T-helper 9 cell (primary cell): ENCODE results near the gene HMCN1.

Experiments
- DNase-seq: peaks from one replicate; pipeline ENCODE4 v3.0.0-alpha.2; 2020

HMCN1 gene

DNA sequence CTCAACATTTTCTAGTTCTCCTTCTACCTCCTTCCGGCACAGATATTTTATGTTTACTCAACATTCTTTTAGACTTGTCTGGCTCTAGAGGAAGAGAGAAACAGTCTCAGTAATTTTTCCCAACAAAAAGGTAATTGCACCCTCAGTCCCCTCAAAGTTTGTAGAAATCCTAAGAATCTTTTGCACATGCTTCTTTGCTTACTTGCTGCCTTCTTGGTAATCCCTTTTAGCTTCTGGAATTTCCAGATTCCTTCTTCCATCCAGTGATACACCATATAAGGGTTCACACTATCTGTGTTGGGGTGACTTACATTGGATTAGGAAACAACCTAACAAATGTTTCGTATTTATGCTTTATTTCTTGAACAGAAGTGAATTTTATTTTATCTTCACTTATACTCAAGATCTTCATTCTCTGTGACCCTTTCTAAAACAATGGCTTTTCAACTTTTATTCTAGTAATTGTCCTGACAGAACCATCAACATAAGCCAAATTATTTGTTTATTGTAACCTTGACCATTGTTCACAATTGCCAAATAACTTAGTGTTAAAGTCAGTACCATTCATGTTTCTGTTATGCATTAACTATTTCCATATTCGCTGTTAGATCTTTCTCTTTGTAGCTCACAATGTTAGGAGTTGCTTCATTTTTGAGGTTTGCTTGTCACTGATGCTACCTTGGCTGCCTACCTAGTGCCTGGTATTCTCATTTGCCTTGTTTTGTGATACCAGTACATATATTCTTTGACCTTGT lies 238.1 kb downstream of the HMCN1 start:
- DNase-seq: no peak

DNA sequence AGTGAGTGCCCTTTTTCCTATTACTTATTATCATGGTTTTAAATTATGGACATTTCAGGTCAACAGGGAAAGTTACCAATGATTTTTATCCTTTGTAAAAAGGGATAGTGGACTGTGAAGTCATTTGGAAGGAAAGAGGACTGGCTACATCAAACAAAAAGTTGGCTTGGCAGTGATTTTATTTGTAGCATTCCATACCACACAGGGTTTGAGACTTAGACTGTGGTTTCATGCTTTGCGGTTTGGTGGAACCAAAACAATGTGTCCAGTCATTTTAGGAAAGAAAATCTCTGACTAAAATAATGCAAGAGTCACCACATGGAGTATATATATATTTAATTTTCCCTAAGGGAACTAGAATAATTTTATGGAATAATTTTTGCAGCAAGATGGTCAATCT lies 239.5 kb downstream of the HMCN1 start:
- DNase-seq: no peak

DNA sequence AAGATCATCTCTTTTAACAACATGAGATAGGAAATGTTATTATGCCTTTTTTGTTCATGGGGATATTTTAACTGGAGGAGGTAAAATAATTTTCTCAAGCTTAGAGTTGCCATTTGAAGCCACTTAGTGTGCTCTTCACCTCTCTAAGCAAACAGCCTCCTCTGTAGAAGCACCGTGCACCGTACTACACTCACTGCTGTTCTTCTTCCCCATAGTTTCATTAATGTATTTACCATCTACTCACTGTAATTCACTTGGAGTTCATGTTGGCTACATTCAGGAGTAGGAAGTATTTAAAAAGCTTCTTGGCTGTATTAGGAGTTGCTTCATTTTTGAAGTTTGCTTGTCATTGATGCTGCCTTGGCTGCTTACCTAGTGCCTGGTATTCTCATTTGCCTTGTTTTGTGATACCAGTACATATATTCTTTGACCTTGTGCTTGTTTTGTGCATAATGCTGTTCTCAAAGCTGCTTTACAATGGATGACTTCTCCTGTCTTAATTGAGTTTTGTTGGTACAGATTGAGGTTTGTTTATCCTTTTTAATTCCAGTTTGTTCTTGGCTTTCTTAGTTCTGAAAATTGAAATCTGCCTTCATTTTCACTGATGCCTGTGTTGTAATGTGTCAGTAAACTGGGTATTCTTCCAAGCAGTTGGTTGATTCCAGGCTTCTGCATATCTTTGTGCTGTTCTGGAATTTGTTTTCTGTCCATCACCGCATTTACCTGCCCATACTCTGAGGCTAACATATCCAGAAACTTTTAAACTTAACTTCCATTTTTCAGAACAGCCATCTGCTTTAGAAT lies 240.4 kb downstream of the HMCN1 start:
- DNase-seq: no peak

DNA sequence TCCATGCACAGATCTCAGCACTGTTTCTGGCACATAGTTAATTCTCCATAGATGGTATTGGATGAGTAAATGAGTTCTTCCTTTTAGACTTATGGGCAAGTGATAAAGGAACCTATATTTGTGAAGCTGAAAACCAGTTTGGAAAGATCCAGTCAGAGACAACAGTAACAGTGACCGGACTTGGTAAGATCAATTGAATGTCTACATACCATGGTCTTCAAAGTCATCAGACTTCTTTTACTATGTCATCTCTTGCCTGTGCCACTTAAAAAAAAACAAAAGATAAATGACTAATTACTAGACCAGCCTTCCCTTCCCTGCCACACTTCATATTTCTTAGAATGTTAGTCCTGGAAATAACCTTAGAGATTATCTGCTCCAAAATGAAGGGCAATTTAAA lies 246.7 kb downstream of the HMCN1 start:
- no peak for DNase-seq

DNA sequence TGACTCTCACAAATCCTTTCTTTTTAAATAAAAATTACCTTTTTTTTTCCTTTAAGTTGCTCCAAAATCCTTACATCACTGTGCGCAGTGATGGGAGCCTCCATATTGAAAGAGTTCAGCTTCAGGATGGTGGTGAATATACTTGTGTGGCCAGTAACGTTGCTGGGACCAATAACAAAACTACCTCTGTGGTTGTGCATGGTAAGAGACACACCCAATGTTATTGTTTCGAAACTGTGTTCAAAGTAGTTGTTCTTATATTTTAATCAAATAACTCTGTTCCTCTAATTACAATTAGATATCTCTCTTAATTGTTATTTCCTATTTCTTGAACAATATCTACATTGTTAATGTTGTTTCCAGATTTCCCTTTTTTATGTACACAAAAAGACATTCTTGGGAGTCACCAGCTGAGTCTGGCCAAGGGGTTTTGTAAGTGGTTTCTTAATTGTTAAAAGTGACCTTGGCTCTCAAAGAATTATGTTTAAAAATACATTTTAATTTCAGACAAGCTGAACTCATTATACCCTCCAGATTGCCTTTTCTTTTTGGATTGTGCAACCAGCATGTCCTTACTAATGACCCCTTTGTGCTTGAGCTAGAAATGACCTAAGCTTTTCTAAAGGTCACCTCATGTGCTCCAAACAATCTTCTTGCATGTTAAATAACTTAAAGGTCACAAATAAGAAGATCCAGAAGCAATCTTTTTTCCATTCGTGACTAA lies 250.1 kb downstream of the HMCN1 start:
- no peak for DNase-seq

DNA sequence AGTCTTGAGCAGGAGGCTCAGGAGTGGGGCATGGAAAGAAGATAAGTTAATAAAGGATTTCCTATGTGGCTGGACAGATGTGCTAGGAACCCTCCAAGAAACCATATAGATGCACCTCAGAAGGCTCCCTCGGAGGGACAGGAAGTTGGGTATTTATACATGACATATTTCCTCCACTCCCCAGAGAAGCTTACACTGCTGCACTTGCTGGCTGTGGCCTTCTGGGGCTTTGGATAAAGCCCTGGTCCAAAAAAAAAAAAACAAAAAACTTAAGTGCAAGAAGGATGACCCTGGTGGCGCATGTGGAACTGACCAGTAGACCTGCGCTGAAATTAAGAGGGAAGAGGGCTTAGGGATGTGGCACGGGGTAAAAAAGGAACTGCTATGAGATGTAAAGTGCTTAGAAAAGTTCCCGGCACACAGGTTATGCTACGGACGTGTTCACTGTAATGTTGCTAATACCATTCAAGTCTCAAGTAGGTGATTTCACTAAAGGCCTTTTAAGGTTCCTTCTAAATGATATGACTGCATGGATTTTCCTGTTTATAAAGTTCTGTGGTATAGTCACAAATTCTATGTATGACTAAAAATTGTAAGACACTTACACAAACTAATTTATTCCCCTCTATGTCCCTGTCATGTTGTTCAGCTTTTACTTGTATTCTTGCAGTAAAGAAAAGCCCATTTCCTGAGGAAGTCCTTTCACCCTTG lies 253.6 kb downstream of the HMCN1 start:
- DNase-seq: no peak

DNA sequence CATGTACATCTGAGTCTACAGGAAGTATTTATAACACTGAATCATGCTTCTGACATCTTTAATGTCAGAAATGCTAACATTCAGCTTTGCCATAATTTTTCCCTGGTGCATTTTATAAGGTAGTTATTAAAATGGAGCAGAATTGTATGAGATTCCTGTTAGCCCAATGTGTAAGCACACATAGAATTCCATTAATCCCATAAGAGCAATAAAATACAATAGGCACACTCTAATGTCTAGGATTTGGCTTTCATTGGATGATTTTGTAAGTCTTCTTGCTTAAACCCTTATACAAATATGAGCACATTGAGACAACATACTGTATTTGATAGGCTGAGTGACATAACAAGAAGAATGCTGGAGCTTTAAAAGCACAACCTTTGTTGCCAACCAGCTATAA lies 256.4 kb downstream of the HMCN1 start:
- no peak for DNase-seq

DNA sequence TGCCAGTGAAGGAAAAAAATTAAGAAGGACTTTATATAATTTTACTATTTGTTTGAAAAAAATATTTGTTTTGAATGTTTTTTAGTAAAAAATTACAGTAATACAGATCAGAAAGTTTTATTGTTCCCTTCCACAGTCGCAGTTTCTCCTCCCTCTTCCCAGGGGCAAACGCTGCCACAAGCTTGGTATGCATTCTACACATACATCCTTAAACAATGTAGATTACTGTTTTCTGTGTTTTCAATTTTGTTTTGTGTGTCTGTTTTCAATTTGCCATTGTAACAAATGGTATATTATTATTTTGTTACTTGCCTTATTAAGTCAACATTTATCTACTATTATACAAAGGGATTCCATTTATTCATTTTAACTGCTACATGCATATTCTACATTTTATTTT lies 257.1 kb downstream of the HMCN1 start:
- no peak for DNase-seq

DNA sequence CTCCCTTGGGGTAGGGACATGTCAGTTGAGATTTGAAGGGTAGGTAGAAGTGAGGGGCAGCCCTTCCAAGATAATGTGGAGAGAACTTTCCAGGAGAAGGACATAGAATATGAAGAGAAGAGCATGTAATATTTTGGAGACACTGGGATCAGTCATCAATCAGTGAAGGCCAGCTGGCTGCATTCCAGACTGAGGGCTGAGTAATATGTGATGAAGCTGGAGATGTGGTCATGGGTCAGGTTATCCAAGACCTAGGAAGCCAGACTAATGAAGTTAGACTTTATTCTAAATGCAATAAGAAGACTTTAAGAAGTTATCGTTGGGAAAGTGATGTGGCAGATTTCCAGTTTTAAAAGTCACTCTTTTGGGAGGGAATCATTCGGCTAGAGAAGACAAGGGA lies 262.0 kb downstream of the HMCN1 start:
- DNase-seq: no peak

DNA sequence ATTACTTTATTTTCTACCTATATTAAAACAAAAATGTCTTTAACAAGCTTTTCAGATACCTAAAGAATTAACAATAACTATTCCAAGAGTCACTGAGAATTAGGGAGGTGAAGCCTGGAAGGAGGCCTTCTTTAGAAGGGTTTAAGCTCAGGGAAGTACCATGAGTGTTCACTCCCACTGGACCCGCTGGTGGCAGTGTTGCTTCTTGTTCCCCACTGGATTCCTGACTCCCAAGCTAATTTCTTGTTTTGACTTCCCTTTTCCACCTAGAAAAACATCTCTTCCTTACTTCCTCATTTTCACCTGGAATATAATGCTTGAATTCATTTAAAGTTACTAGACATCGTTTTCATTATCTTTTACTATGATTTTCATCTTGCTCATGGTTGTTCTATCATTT lies 264.2 kb downstream of the HMCN1 start:
- no peak for DNase-seq

DNA sequence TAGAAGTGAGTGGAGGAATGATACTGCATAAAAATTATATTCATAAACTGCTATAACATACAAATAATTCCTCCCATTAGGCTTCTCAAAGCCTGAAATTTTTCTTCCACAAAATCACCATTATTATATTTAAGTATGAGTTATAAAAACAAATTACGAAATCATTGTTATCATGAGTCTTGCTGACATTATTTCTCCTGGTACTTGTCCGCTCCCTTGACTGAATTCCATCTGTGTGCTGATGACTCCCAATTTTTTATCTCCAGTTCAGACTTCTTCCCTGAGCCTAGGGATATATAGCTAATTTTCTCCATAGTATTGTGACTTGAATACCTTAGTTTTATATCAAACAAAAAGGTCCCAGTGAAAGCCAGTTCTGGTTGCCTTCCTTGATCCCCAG lies 268.2 kb downstream of the HMCN1 start:
- no peak for DNase-seq

DNA sequence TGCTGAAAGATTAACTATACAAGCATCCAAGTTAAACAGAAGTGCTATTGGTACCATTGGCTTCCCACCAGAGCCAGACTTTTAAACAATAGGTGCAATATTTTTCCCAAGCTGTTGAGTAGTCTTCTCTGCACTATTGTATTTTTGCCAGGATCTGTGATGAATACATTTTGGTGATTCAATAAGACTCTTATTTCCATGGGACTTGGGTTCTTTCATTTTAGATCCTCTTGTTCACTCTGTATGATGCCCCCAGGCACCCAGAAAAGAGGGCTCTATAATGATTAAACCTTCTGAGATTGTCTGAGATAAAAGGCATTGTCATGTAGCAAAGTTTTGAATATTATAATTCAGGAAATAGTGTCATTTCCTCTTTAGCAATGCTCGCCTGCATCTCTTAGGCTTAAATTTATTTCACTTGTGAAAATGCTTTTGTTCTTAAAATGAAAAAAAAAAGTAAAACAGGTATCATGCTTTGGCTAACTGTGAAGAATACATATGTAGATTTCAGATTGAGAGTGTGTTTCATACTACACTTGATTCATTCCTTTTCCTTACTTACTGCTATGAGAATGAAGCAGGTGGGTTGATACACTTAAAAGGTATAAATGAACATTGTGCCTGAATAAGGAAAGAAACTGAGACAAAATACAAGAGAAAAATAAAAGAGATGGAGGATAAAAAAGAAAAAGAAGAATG lies 275.0 kb downstream of the HMCN1 start:
- no peak for DNase-seq

DNA sequence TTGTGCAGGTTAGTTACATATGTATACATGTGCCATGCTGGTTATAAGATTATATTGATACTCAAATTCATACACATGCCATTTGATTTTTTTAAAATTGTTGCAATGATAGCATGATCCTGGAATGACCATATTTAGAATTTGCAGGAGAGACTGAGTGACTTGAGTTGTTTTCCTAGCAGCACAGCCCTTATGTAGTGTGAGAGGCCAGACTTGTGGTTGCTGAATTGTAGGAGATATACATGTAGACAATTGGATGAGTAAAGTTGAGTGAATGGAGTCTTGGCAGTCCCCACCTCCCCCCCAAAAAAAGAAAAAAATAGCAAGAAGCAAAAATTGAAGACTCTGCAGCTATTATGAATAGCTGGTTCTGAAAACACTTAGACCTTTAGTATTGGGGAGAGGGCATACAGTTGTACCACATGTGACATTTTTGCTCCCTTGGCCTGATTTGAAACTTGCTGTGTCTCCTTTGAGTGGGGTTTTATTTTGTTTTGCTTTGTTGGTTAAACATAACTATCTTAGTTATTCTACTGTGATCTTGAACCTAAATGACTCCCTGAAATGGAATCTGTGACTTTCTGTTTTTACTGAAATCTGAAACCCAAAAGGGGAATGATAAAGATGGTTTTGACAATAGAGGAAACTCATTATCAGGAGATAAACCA lies 280.3 kb downstream of the HMCN1 start:
- no peak for DNase-seq

DNA sequence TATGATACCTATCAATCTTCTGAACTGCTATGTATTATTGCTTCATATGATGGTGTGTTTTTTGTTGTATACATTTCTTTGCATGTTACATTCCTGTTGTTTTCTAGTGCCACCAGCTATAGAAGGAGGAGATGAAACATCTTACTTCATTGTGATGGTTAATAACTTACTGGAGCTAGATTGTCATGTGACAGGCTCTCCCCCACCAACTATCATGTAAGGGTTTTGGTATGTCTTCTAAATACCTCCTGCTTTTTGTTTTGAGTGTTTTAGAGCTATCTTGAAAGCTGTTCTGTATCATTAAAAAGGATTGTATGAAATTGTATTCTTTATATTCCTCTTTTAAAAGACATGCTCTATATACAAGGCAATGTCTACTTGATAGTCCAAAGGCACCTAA lies 282.7 kb downstream of the HMCN1 start:
- no peak for DNase-seq

DNA sequence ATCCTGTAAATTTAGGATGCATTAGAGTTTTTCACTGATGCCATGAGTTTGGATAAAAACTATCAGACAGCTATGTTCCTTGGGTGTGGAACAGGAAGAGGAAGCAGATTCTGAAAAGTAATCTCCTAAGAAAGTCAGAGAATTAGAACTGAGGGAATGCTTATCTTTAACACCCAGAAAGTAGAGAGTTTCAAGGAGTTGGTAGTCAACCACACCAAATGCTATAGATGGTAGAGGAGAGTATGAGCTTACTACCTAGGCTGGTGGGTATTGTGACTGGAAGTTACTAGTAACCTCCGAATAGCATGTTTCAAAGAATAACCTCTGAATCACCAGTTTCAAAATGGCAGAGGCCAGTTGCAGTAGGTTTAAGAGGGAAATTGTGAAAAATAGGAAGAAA lies 288.0 kb downstream of the HMCN1 start:
- DNase-seq: no peak

DNA sequence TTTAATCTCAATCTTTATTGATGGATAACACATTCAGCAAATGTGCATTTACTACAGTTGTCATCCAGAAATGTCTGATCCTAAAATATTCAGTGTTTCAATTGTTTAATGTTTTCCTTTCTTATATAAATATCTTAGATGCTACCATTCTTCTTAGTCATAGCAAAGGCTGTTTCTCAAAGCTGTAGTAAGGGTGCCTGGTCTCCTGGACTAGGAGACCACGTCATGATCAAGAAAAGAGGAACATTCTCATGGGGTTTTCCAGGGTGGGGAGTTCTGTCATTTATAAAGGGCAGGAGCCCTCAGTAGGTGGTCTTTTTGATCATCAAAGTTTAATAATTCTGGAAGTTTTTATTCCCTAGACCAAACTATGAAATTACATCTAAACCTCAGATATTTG lies 292.8 kb downstream of the HMCN1 start:
- DNase-seq: no peak

DNA sequence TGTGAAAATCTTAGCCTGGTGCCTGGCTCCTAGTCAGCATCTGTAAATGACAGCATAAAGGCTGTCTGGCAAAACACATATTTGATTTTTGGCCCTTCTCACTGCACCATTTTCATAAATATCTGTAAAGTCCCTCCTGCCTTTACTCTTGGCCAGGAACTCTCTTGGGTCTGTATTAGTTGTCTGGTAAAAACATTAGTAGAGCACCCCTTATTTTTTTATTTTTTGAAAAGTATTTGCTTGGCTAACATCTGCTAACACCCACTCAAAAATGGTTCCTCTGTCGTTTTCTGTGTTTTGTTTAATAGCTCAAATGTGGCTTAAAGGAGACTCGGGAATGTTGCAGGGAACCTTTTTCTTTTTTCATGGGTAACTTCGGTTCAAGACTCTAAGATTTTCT lies 293.4 kb downstream of the HMCN1 start:
- DNase-seq: no peak

DNA sequence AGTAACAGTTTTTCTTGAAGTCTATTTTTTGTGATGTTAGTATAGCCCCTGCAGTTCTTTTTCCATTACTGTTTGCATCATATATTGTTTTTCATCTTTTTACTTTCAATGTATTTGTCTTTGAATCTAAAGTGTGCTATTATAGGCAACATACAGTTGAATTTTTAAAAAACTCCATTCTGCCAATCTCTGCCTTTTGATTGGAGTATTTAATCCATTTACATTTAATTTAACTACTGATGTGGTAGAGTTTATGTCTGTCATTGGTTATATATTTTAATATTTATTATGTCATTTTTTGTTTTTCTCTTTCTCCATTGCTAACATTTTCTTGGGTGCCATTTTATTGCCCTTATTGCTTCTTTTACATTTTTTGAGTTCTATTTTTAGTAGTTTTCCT lies 296.3 kb downstream of the HMCN1 start:
- no peak for DNase-seq

DNA sequence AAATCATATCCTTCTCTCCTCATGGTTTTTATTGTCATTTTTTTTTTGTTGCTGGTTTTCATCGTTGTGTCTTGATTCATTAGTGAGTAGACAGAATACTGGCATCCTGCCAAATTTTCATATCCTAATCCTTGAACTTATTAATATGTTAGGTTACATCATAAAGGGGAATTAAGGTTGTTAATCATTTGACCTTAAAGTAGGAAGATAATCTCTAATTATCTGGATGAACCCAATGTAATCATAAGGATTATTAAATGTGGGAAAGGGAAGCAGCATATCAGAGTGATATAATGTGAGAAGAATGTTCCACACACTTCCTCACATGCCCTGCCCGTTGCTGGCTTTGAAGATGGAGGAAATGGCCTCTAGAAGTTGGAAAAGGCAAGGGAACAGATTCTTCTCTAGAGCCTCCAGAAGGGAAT lies 299.7 kb downstream of the HMCN1 start:
- DNase-seq: no peak

DNA sequence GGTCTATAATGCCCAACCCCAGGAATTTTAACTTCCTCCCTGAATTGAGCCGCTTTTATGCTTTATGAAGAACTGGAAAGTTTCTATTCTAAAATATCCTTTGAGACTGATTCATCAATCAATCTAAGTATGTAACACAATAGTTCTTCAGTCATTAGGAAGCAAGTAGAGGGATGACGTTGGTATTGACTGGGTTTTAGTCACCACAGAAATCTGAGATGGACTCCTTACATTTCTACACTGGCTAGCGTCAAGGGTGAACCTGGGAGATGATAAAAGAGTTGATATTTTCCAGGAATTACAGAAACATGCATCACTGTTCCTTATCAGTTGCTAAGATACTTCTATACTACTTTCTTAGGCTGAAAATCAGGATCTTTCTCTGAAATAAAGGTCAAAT lies 308.0 kb downstream of the HMCN1 start:
- DNase-seq: no peak

DNA sequence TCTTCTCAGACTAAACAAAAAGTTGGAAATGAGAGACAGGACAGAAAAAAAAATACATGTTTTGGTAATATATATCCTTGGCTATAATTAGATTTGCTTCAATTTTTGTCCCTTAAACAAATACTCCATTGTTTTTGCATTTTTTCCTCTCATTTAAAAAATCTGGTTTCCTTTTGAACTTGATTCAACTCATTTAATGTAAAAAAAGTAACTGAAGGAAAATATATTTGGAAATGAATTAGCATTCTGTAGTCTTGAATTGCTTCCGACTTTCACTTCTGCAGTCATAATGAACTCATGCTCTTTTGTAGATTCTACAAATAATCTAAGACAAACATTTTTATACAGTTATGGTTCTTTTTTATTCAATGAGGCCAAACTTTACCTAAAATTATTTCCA lies 309.1 kb downstream of the HMCN1 start:
- no peak for DNase-seq
